Measurements from ENCODE around the gene ROBO2.

GRCh38 chr3:77599948-77600347 is 560.0 kb downstream of the ROBO2 start:
- TF ChIP-seq PBX3 (IDR thresholded peaks at IDR 0.05) (no peak), CHD4 (IDR thresholded peaks at IDR 0.05; ENCODE audit: borderline replicate concordance) (no peak), CBX2 (IDR thresholded peaks at IDR 0.05; ENCODE audit: borderline replicate concordance, low read depth) (no peak), HDAC2 (IDR thresholded peaks at IDR 0.05) (no peak), RARB (CRISPR knock-in tag; IDR thresholded peaks at IDR 0.05) (no peak)
- TF ChIP-seq, protein P1, sequence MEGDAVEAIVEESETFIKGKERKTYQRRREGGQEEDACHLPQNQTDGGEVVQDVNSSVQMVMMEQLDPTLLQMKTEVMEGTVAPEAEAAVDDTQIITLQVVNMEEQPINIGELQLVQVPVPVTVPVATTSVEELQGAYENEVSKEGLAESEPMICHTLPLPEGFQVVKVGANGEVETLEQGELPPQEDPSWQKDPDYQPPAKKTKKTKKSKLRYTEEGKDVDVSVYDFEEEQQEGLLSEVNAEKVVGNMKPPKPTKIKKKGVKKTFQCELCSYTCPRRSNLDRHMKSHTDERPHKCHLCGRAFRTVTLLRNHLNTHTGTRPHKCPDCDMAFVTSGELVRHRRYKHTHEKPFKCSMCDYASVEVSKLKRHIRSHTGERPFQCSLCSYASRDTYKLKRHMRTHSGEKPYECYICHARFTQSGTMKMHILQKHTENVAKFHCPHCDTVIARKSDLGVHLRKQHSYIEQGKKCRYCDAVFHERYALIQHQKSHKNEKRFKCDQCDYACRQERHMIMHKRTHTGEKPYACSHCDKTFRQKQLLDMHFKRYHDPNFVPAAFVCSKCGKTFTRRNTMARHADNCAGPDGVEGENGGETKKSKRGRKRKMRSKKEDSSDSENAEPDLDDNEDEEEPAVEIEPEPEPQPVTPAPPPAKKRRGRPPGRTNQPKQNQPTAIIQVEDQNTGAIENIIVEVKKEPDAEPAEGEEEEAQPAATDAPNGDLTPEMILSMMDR (IDR thresholded peaks at IDR 0.05): no peak
